Measurements from ENCODE around the gene VSTM4.

GRCh38 chr10:49089557-49090188 lies 25.6 kb downstream of the VSTM4 start:
- no peak for TF ChIP-seq POLR2A (IDR thresholded peaks at IDR 0.05; ENCODE audit: low read length)
- TF ChIP-seq GATA1 (IDR thresholded peaks at IDR 0.05; ENCODE audit: low read depth, low read length), result no peak

Measured in erythroblast (primary cell).